GM19035 (cell line): ENCODE measurements around the gene ITFG2.

Source experiments
- ATAC-seq: cut with Tn5 transposase; IDR thresholded peaks from one replicate; pipeline ENCODE4 v1.9.1; 2021; ENCODE audit not compliant: unreplicated experiment

The ITFG2 gene

GRCh38 chr12:2829275-2829674 lies 16.8 kb downstream of the ITFG2 start:
- no peak for ATAC-seq

GRCh38 chr12:2832550-2833127 lies 20.2 kb downstream of the ITFG2 start:
- ATAC-seq = no peak

- ATAC-seq = no peak
Observed at GRCh38 chr12:2833327-2833726, 20.9 kb downstream of the ITFG2 start.

DNA sequence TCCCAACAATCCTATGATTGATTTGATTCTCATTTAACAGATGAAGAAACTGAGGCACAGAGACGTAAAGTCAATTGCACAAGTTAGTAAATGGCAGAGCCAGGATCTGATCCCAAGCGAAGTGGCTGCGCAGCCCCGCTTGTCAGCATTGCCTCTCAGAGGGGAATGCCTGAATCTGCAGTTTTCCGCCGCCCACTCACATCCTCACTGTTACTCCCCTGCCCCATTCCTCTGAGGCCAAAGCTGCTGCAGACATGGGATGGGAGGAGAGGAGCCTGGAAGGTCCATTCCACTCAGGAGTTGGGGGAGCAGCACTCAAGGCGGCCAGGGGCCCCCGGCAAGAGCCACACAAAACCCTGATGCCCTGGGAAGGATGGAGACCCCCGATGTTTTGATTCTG lies 21.3 kb downstream of the ITFG2 start:
- ATAC-seq = no peak

DNA sequence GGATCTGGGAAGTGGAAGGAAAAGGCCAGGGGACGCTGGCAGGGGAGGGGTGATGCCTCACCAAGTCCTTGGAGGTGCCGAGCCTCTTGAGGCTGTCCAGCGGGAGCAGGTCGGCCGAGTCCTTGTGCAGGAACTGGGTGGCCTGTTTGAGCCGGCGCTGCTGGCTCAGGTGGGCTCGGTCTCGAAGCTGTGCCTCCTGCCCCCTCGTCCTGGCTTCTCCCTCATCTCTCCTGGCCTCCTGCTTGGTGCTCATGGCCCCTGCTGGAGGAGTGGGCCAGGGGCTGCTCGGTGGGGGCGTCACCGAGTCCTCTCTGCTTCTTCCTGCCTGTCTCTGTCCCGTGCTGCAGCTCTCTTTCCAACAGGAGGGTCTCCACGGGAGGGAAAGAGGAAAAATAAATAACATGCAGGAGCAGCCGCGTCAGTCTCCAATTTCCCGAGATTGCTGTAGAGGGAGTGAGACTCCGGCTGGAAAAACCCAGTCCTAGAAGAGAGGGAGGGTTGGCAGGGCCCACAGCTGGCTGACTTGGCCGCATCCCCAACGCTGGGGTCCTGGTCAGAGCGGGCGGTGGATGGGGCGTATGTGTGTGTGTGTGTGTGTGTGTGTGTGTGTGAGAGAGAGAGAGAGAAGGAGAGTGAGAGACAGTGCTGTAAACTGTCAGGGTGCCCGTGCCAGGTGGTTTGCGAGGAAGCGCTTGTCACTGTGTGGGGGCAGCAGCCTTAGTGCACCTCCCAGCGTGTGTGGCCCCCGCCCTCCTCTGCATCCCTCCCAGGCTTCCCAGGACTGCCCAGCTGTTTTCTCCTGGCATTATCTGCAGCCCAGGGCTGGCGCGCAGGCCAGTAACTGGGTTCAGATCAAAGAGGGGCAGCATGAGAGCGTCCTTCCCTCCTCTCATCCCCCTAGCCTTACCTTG lies 22.4 kb downstream of the ITFG2 start, which contains the start of gene NRIP2:
NRIP2 (minus strand) TSS at position 455 of the 911 bp plus-strand sequence; CDS start at position 403, 52 bp downstream.
- ATAC-seq = no peak

GRCh38 chr12:2835691-2836403 lies 23.4 kb downstream of the ITFG2 start:
- ATAC-seq = no peak

DNA sequence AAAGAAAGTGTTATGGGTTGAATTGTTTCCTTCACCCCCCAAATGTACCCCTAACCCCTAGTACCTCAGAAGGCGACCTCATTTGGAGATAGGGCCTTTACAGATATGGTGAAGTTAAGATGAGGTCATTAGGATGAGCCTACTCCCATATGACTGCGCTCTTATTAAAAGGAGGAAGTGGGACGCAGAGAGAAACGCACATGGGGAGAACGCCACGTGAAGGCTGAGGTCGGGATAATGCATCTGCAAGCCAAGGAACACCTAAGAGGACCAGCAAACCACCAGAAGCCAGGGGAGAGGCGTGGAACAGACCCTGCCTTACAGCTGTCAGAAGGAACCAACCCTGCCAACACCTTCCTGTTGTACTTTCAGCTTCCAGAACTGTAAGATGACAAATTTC lies 24.1 kb downstream of the ITFG2 start:
- no peak for ATAC-seq

DNA sequence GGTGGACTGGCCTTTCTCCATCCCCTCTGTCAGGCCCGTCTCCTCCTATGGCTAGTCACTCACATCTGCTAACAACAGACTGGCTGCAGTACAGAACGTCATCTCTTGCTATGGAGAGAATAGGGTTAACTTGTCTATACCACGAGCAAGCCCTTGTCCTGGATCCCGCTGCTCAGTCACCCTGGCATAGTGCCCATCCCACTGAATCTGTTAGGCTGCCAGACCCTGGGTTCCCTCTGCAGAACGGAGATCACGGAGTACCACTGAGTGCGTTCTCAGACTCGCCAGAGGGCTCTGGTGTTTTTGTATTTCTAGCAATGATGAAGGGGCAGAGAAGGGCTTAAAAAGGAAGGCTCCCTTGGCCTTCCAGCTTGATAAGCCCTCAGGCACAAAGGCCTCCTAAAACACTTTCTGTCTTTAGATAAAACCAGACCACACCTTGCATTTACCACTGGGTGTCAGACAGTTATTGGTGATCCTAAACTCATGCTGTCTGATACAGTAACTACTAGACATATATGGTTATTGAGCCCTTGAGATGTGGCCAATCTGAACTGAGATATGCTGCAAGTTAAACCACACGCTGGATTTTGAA lies 28.7 kb downstream of the ITFG2 start:
- ATAC-seq = no peak

DNA sequence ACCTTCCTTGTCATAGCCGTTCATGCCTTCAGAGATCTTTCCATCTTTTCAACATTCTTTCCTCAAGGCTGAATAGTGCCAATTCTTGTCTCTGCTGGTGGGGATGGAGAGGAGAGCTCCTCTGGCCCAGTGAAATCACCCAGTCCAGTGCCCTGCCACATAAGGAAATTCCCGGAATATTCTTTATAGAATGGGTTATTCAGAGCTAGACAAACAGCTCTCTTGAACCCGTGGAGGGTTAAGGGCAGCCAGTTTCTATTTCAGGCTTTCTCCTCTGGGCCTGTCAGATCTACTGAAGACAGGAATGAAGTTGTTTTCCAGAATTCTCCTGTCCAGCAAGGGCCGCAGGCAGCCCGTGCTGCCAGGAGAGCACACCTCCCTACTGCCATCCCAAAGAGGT lies 30.5 kb downstream of the ITFG2 start:
- ATAC-seq = no peak

DNA sequence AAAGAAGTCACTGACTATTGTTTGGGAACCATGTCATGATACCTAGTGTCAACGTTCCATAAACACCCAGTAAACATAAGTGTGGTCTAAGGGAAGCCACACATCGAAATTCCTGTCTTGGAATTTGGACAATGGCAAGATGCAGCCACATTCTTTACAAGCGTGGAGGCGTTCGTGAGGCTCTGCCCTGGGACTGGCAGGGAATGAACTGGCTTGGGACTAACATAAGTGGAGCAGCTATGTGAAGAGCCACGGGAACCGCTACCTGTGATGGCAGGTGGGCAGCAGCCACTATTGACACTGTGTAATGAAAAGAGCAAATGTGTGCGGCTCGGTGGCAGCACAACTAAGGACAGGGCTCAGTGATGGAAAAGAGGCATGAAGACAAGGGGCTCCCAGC lies 32.3 kb downstream of the ITFG2 start:
- no peak for ATAC-seq

DNA sequence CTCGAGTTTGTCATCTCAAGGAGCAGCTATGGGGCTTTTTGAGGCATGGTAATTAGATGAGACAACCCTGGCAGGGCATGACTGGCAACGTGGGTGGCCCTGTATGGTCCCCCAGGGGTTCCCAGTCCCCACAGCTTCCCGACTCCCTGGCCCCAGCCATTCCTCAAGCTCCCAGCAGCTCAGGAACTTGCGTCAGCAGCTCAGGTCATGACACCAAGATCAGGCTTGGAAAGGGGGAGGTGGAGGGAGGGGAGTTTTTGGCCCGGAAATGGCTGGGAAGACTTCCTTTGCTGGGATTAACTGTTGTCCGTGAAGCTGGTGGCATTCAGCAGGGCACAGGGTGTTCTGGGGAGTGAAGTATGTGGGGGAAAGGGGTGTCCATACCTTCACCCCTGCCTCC lies 32.8 kb downstream of the ITFG2 start:
- ATAC-seq = no peak

- no peak for ATAC-seq
Observed at GRCh38 chr12:2851931-2852330, 39.5 kb downstream of the ITFG2 start.

DNA sequence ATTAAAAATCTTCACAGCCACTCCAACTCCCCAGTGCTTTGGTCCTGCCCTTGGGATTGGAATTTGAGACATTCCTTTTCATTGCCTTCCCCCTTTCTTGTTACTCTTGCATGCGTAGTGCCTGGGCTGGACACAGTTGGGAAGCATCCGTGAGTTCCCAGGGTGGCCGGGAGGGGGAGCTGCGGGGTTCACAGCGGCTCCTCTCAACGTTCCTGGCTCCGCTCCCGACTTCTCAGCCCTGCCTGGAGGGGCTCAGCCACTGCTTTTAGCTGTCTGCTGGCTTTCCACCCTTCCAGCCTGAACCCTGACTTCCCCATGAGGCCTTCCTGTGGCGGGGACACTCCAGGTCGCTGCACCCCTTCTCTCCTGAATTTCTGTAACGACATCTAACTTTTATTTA lies 41.2 kb downstream of the ITFG2 start:
- no peak for ATAC-seq

DNA sequence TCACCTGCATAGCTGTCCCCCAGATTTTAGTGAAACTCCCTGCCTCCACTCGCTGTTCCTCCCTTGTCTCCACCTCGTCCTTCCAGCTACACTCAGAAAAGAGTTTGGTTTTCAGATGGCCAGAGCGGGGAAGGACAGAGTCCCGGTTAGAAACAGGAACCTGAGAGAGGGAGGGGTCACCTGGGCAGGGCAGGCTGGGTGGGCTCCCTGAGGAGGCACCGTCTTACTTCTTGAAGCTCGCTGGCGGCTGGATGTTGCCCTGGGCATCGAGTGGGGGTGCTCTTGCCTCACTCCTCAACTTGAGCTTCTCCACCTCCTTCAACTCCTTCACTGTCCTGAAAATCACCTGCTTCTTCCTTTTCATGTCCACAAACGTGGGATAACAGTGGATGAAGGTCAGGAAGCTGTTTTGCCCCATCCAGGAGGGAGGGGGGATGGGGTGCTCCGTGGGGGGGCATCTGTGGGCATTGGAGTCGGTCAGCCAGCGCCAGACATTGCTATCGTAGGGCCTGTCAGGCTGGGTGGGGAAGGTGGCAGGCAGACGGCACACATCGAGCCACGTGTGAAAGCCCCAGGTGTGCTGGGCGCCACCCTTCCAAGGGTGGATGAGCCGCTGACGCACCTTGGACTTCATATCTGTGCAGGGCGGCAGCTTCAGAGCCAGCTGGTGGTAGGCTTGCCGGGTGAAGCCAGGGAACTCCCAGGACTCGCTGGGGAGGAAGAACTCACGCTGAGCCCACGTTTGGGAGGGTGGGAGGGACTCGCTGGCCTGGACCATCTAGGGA lies 42.4 kb downstream of the ITFG2 start:
- no peak for ATAC-seq

- no peak for ATAC-seq
Observed at GRCh38 chr12:2855546-2855945, 43.1 kb downstream of the ITFG2 start.

DNA sequence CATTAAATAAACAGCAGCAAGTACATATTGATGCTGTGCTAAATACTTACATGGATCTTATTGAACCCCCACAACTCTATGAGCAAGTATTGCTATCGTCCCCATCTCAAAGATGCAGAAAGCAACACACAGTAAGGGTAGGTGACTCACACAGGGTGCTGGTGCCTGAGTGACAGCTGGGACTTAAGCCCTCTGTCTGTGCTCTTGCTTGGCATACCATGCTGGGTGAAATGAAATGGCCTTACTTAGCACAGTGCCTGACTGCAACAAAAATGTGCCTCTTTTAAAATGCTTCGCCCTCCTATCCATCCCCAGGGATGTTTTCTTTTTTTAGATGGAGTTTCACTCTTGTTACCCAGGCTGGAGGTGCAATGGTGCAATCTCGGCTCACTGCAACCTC lies 43.6 kb downstream of the ITFG2 start:
- ATAC-seq = no peak

DNA sequence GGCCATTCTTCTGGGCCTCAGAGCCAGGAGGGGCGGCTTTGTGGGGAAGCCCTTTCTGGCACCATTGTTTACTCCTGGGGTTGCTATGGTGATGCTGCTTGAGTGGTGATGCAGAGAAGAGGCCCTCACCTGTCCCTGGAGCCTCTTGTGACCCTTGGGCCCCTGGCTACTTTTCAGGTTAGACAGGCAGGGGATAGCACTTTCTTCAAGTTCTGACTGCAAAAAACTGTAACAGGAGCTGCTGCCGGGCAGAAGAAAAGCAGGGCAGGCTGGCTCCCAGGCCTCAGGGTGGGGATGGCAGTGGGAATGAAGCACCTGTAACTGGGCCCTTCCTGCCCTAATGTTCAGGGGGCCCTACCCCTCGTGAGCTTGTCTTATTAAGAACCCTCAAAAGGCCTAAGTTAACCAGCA lies 44.6 kb downstream of the ITFG2 start, which contains the start of gene TEX52:
TEX52 (minus strand) TSS at position 19 of the 411 bp plus-strand sequence; CDS start at position 6, 13 bp downstream.
- no peak for ATAC-seq

DNA sequence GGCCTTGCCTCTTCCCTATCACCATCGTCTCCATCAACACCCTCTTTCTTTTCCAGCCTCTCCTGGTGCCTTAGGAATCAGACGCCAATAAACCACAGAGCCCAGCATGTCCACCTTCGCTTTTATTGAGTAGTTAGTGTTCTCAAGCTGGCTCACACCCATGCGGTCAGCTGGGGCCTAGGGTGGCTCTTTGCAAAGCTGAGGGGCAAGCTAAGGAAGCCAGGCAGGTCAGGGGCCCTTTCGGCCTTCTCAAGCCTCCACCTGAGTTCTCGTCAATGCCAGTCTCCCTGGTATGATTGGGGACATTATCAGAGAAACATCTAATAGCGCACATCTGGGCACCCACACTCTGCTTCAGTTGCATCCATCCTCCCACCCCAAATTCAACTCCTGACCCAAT lies 45.1 kb downstream of the ITFG2 start:
- no peak for ATAC-seq

DNA sequence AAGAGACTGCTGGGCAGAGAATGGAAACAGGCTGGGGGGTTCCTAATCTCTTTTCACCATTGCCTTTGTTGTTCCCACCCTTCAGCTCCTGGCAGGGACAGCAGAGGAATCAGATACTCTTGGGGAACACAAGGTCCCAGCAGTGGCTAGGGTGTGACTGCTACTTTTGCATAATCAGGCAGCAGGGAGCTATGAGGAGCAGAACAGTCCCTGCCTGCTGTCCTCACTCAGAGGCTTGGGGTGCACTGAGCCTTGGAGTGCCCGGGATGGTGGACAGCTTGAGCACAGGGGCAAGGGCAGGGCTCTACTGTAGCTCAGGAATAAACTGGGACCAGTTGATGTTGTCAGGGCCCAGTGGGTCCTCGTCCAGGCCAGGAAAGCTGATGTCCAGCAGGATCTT lies 45.9 kb downstream of the ITFG2 start:
- no peak for ATAC-seq

DNA sequence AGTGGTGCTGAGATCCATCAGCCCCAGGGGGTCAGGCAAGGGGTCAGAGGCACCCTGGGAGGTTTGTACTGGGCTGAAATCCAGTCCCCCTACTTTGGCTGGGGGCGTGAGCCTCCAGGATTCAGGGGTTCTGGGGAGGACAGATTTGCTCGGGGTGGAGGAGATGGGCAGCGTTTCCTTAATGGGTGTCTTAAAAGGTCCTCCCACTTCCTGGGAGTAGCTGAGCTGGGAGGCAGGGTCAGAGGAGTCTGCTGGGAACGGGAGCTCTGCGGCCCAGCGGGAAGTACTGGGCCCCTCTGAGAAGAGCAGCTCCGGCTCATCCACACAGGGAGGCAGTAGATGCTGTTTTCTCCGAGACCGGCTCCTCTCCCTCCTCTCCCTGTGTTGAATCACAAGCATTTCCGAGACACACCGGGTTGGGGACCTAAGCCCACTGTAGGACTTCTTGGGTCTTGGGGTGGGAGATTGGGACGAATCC lies 46.5 kb downstream of the ITFG2 start:
- no peak for ATAC-seq
